Heart left ventricle (tissue), 16 donors: ENCODE data around the gene SND1. TPM values are rescaled to one million over a fixed set of nuclear protein-coding genes. Genes with fewer than 3 reads are reported as not detected.

ENCODE experiments used
- ATAC-seq, 4 donors: fragments of 200-7000 bp; cut with Tn5 transposase; one replicate each; pipeline ENCODE4 v1.9.1; 2020 to 2022; ENCODE audit warnings: moderate library complexity in 4 of 4, mild to moderate bottlenecking in 3 of 4, moderate number of reproducible peaks in 1 of 4
- DNase-seq, 5 donors: peaks; one replicate each; pipeline ENCODE4 v3.0.0-alpha.2; 2020
- H3K27ac ChIP-seq, 12 donors: fragments of 200-600 bp; sonication (generic) in 4 of 12; one replicate each; pipeline versions ENCODE4 v1.5.0 to v1.8.0; 2016 to 2022; ENCODE audit warnings: mild to moderate bottlenecking in 2 of 12
- H3K27me3 ChIP-seq, 9 donors: fragments of 200-600 bp; sonication (generic) in 2 of 9; one replicate each; pipeline versions ENCODE4 v1.5.1 to v1.8.0; 2016 to 2022; ENCODE audit warnings: mild to moderate bottlenecking in 3 of 9
- H3K36me3 ChIP-seq, 9 donors: fragments of 200-600 bp; sonication (generic) in 2 of 9; one replicate each; pipeline versions ENCODE4 v1.5.0 to v1.8.0; 2018 to 2022; ENCODE audit warnings: mild to moderate bottlenecking in 2 of 9
- H3K4me1 ChIP-seq, 12 donors: fragments of 200-600 bp; sonication (generic) in 4 of 12; one replicate each; pipeline versions ENCODE4 v1.5.0 to v1.8.0; 2016 to 2022; ENCODE audit warnings: mild to moderate bottlenecking in 3 of 12
- H3K4me3 ChIP-seq, 12 donors: fragments of 200-600 bp; sonication (generic) in 4 of 12; one replicate each; pipeline versions ENCODE4 v1.5.0 to v1.8.0; 2017 to 2022; ENCODE audit warnings: mild to moderate bottlenecking in 9 of 12, moderate library complexity in 4 of 12
- H3K9me3 ChIP-seq, 12 donors: fragments of 200-600 bp; sonication (generic) in 4 of 12; one replicate each; pipeline versions ENCODE4 v1.5.0 to v1.8.0; 2016 to 2022; ENCODE audit warnings: mild to moderate bottlenecking in 1 of 12
- CTCF ChIP-seq, 12 donors: fragments of 200-600 bp; sonication (generic) in 4 of 12; IDR thresholded peaks; one replicate each; pipeline versions ENCODE4 v1.5.0 to v1.8.0; 2018 to 2022; ENCODE audit warnings: antibody characterized with exemption in 12 of 12, mild to moderate bottlenecking in 5 of 12
- POLR2A ChIP-seq, 2 donors: fragments of 450-650 bp; IDR thresholded peaks; one replicate each; pipeline ENCODE4 v1.6.1; 2017; ENCODE audit warnings: antibody characterized with exemption in 2 of 2, mild to moderate bottlenecking in 2 of 2, moderate library complexity in 2 of 2
- WGBS, 4 donors: extraction: QIAGEN DNeasy Blood & Tissue Kit in 2 of 4; methylation state at CpG; one replicate each; pipeline versions ENCODE4 v1.1.5 to v1.1.7; 2013 to 2018; 5-methylcytosine and 5-hydroxymethylcytosine counted together
- intact Hi-C, 10 donors: fragments of 100-400 bp; cut with DNase I; formaldehyde crosslinking; loops; one replicate each; pipeline versions ENCODE4 v1.11.1 to v1.14.2; 2022
- polyA plus RNA-seq, 2 donors: library from polyadenylated mRNA; stranded (reverse); fragments of 200-250 nt; gene quantifications; one replicate each; pipeline ENCODE4 v1.2.3, GENCODE V29; 2013
- total RNA-seq, 9 donors: library from RNA; depleted of rRNA in 2 of 9; stranded (reverse); fragments of >200 nt in 2 of 9; fragmentation: NEBNext Ultra II Directional in 3 of 9; extraction: Animal tissue kit (Norgen Biotek cat#: 25700) in 3 of 9; gene quantifications; one replicate each; pipeline versions ENCODE4 v1.1.0 to v1.2.4, GENCODE V29; 2016 to 2023
- donor health status: ischemic (EF 13 %, LVEDD 7.1; RV severe dilation, severe dysfunction).
- donor health status: healthy with polysubstance abuse.
- donor health status: DM: no; HTN: yes; CAD: no.
- donor health status: DM: no; HTN: no; CAD: no.
- donor health status: ischemic (EF 25% LVEDD 6.9; RV normal size, moderate dysfunction).
- donor health status: ischemic (EF 25% LVEDD 5.7; RV mildly dilated, moderate dysfunction).
- donor health status: healthy.
- donor health status: DM: yes; HTN: yes; CAD: no.
- donor health status: ischemic (EF 35%, LVEDD 5.7; RV mildly dilated, moderate dysfunction).
- donor health status: nonischemic (EF 11% LVEDD 7.7; RV severe dilation, severe dysfunction).
- donor health status: DM: yes; HTN: yes; CAD: no.
- donor health status: PGD.
- donor health status: ischemic (EF 29% LVEDD 5.4; RV normal size, mild dysfunction).
- donor health status: nonischemic (EF 23%, LVEDD 6.1; RV moderate dilation, normal function).

The SND1 gene
- total and polyA plus RNA-seq, 11 donors: 45.6 to 115 (median 76.3) TPM

GRCh38 chr7:127872122-127872521 lies 220.1 kb downstream of the SND1 start:
- ATAC-seq (no peak), DNase-seq (no peak)
- Histone ChIP-seq H3K27ac (no peak overlapping the region), H3K9me3 (no peaks in the 10 kb centered on the region), H3K36me3 (no peaks in the 10 kb centered on the region), H3K27me3 (no peaks in the 10 kb centered on the region), H3K4me1 (peaks cover 0 to 19% (median 8%) of the 10 kb centered on the region in 12 donors), H3K4me3 (no peak overlapping the region)
- TF ChIP-seq CTCF (IDR thresholded peaks at IDR 0.05) (no peak), POLR2A (IDR thresholded peaks at IDR 0.05) (no peak)
- 94 to 100% (median 98%) methylated on average over 1 of the region's 1 CpG for WGBS, 4 donors
- intact Hi-C loops: no loop called here

GRCh38 chr7:127873151-127873550 lies 221.2 kb downstream of the SND1 start:
- Histone ChIP-seq H3K27ac (no peak overlapping the region), H3K27me3 (no peaks in the 10 kb centered on the region), H3K4me3 (no peak overlapping the region), H3K9me3 (no peaks in the 10 kb centered on the region), H3K36me3 (no peaks in the 10 kb centered on the region), H3K4me1 (peaks cover 0 to 29% (median 8%) of the 10 kb centered on the region in 12 donors)
- ATAC-seq (no peak), DNase-seq (no peak)
- 89 to 99% (median 98%) methylated on average over 3 of the region's 3 CpGs for WGBS, 4 donors
- intact Hi-C loops: no loop called here
- TF ChIP-seq POLR2A (IDR thresholded peaks at IDR 0.05) (no peak), CTCF (IDR thresholded peaks at IDR 0.05) (no peak)

GRCh38 chr7:127873715-127874636 lies 222.0 kb downstream of the SND1 start:
- intact Hi-C loops: no loop called here
- Histone ChIP-seq H3K36me3 (no peaks in the 10 kb centered on the region), H3K27ac (no peak overlapping the region), H3K4me1 (peaks cover 0 to 31% (median 8%) of the 10 kb centered on the region in 12 donors), H3K9me3 (no peaks in the 10 kb centered on the region), H3K27me3 (no peaks in the 10 kb centered on the region), H3K4me3 (no peak overlapping the region)
- no peak for ATAC-seq
- 93 to 96% (median 94%) methylated on average over 3 of the region's 3 CpGs for WGBS, 4 donors
- TF ChIP-seq POLR2A (IDR thresholded peaks at IDR 0.05): no peak
- no peak for TF ChIP-seq CTCF (IDR thresholded peaks at IDR 0.05)
- no peak for DNase-seq

- Histone ChIP-seq H3K4me1 (peaks cover 0 to 31% (median 8%) of the 10 kb centered on the region in 12 donors), H3K9me3 (no peaks in the 10 kb centered on the region), H3K27me3 (no peaks in the 10 kb centered on the region), H3K4me3 (no peak overlapping the region), H3K36me3 (no peaks in the 10 kb centered on the region), H3K27ac (no peak overlapping the region)
- TF ChIP-seq POLR2A (IDR thresholded peaks at IDR 0.05): no peak
- TF ChIP-seq CTCF (IDR thresholded peaks at IDR 0.05): no peak
- intact Hi-C loops: no loop called here
- DNase-seq (no peak), ATAC-seq (no peak)
- WGBS, 4 donors: 62 to 76% (median 72%) methylated on average over 2 of the region's 2 CpGs
Observed at GRCh38 chr7:127874951-127875608, 223.1 kb downstream of the SND1 start.
